T-helper 9 cell (primary cell): ENCODE results near the gene CCBE1.
"Not testable (repeated sequence)": the region's sequence is repeated elsewhere in the genome, so short reads cannot be mapped to it uniquely, and the experiment has no call there.

Experiments
- DNase-seq: peaks from one replicate; pipeline ENCODE4 v3.0.0-alpha.2; 2020

CCBE1 gene

GRCh38 chr18:59651071-59651470, 46.2 kb downstream of the CCBE1 start:
- no peak for DNase-seq

- DNase-seq, result no peak
Measured at GRCh38 chr18:59650266-59650820, 46.9 kb downstream of the CCBE1 start.

DNA sequence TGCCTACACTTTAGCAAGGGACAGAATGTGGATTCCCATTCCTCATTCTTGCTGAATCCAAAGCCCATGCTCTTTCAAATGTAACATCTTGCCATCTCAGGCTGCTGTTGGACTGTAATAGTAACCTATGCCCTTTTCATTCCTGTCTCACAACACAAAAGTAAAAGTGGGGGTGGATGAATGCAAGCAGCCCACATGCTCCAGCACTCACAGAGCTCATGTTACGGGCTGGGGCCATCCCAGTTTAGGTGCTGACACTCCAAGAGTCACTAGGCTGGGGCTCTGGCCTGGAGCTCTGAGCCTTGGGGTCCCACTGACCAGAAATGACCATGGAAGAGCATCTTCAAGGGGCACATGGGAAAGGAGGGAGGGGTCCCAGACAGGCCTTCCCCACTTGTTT, 47.6 kb downstream of the CCBE1 start:
- no peak for DNase-seq

DNA sequence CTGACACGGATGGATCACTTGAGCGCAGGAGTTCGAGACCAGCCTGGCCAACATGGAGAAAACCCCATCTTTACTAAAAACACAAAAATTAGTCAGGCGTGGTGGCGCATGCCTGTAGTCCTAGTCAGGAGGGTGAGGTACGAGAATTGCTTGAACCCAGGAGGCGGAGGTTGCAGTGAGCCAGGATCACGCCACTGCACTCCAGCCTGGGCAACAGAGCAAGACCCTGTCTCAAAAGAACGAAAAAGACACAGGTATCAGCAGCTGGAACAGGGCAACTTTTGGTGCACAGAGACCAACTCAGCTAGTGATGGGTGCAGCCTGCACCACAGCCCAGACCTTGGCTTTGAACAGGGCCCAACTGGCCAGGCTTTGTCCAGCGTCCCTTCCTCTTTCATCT, 48.8 kb downstream of the CCBE1 start:
- DNase-seq, result not testable (repeated sequence)

GRCh38 chr18:59646963-59647307, 50.3 kb downstream of the CCBE1 start:
- no peak for DNase-seq

DNA sequence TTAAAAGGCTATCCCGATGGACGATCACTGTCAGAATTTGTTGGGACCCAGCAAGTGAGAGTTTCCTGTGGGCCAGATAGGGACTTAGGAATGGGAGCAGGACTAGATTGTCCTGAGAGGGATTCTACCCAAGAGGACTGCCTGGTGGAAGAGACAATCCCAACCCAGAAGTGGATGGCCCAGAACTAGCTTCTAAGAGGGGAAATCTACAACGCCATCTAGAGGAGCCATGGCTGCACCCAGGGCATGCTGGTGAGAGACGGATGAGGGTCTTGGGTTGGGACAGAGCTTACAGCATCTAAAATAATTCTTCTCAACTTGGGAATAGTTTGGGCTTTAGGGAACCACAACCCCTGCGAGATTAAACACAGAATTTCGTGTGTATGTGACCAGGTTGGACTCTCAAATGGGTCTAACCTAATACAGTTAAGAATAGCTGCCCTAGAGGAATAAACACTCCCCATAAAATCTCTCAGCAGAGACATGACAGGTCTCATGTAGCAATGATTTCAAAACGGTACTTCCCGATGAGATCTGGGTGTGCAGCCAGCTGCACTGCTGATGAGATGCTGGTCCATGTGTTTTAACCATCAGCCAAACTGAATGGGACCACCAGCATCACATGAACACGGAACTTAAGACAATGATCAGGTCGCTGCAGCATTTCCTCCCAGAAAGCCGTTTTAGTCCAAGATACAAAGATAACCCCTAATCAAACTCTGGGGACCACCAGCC, 50.8 kb downstream of the CCBE1 start:
- DNase-seq, result no peak

DNA sequence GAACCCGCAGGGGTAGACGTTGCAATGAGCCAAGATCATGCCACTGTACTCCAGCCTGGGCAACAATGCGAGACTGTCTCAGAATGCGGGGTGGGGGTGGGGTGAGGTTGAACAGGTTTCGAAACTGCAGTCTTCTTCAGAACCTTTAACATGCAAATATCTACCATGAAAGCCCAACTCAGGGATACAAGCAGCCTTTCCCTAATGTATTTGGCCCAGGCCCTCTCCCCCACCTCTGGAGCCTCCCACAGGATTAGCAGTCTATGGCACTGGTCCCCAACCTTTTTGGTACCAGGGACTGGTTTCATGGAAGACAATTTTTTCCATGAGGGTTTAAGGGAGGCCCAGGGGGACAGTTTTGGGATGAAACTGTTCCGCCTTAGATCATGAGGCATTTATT, 53.5 kb downstream of the CCBE1 start:
- DNase-seq, result no peak

GRCh38 chr18:59640721-59641120, 56.5 kb downstream of the CCBE1 start:
- DNase-seq, result no peak

DNA sequence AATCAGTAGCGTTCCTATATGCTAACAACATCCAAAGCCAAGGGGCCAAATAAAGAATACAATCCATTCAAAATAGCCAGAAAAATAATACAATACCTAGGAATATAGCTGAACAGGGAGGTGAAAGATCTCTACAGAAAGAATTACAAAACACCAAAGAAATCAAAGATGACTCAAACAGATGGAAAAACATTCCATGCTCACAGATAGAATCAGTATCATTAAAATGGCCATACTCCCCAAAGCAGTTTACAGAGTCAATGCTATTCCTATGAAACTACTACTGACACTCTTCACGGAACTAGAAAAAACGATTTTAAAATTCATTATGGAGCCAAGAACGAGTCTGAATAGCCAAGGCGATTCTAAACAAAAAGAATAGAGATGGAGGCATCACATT, 57.4 kb downstream of the CCBE1 start:
- DNase-seq, result no peak

- DNase-seq, result no peak
Measured at GRCh38 chr18:59639136-59639535, 58.1 kb downstream of the CCBE1 start.

DNA sequence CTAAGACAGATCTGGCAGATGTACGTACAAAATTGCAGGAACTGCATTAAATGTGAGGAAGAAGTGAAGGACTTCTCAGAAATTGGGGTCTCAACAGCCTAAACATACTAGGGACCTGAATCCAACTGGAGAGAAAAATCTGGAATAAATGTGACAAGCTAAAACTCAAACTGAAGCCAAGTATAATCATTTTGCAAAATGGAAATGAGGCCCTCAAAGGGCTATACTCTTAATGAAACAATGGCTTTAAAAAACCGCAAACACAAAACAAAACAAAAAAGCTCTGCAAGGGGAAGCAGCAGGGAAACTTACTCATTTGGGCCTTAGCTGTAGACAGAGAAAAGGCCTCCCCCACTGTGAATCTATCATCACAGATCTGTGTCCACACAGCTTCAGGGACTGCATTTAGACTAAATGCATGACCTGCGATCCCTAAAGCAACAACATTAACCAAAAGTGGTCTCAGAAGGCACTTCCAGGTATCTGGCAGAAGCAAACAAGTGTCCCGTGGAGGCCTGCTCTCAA, 63.2 kb downstream of the CCBE1 start:
- no peak for DNase-seq

- DNase-seq, result no peak
Measured at GRCh38 chr18:59633317-59633716, 63.9 kb downstream of the CCBE1 start.

- no peak for DNase-seq
Measured at GRCh38 chr18:59631583-59632181, 65.5 kb downstream of the CCBE1 start.

DNA sequence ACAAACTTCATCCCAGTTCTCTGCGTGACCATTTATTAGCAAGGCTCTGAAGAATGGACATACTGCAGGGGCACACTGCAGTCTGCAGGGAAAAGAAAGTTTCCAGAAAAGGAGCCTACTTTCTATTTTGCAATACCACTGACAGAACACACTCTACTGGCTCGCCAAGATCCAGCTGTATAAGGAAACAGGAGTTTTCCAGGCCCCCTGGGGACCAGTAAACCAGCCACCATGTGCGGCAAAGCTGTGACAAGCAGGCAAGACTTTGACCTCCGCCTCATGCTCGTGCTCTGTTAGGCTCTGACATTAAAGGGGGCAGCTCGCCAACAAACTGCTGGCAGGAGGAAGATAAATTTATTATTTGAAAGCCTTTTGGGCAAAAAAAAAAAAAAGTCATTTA, 67.3 kb downstream of the CCBE1 start:
- no peak for DNase-seq

DNA sequence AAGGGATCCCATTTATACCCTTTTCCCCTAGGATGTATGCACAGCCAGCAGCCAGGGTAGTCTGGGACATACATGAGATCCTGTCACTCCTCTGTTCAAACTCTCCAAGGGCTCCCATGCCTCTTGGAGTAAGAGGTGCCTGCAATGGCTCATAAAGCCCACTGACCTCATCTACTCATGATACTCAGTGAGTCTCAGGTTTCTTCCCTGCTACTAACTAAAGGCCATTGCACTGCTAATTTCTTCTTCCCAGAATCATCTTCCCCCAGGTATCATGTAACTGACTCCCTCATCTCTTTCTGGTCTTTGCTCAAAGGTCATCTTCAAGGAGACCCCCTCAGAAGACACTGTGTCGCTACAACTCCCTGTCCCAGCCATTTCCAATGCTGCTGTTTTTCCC, 68.2 kb downstream of the CCBE1 start:
- DNase-seq, result no peak

GRCh38 chr18:59627414-59627813, 69.8 kb downstream of the CCBE1 start:
- DNase-seq, result no peak

- DNase-seq, result no peak
Measured at GRCh38 chr18:59624369-59624765, 72.9 kb downstream of the CCBE1 start.

GRCh38 chr18:59623456-59624368, 73.5 kb downstream of the CCBE1 start:
- no peak for DNase-seq

GRCh38 chr18:59621027-59621426, 76.2 kb downstream of the CCBE1 start:
- DNase-seq, result no peak

- DNase-seq, result no peak
Measured at GRCh38 chr18:59620381-59620780, 76.8 kb downstream of the CCBE1 start.

DNA sequence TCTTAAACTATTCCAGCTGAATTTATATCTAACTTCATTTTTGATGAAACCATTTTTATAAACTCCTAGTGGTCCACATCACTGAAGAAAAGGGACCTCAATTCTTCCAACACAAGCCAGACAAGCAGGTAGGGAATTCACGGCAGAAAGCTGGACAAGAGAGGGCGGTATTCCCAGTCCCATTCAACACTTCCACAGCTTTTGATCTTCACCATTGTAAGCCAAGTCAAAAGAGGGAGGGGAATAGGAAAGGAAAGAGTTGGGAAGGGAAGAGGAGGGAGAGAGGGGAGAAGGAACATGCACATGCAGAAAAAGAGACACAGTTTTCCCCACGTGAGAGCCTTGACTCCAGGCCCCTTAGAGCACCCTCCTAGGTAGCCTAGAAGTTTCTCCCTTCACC, 77.4 kb downstream of the CCBE1 start:
- no peak for DNase-seq

GRCh38 chr18:59617468-59617932, 79.7 kb downstream of the CCBE1 start:
- DNase-seq, result no peak

DNA sequence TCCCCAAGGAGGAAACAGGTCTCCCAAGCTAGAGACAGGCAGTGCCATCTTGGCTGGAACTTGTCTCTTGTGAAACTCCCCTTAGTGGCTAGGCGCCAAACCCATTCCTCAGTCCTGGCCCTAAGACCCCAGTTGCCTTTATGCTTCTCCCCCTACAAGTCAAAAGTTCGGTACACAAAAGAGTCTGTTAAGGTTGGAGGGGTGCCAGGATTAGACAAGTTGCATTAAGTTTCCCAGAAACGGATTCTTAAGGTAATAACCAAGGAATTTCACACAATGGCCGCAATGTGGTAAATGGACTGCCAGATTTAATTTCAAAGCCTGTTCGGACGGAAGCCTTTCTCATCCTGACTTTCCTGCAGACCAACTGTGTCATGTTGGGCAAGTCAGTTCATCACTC, 80.7 kb downstream of the CCBE1 start:
- no peak for DNase-seq
